ENCODE data around the gene TNFRSF17. TPM values are rescaled to one million over a fixed set of nuclear protein-coding genes. Genes with fewer than 3 reads are reported as not detected.

TNFRSF17 gene
- not detected in 2 replicates for total RNA-seq (2021)
- percentile 13 among the genes with signal in this experiment for Bru-seq, nascent RNA
- BruChase-seq, experiment 1, labeled RNA remaining after a 2-hour chase, result not detected
- BruChase-seq, experiment 2, labeled RNA remaining after a 6-hour chase, result percentile 26 among the genes with signal in this experiment
- long read RNA-seq, result 0 reads

GRCh38 chr16:11964761-11965551, at the start of gene TNFRSF17:
Gene TNFRSF17 (plus strand): TSS chr16:11965210. CDS start chr16:11965325, 115 bp downstream.
- ChIA-PET POLR2A (ENCODE audit: unreplicated experiment) (no interaction called here), CTCF (interaction anchor here (0.6 kb wide), 1 partner anchor 70 kb away, joined by 5 read pairs; no protein-coding TSS in a partner anchor)
- no TSS peak for BruUV-seq (replicated peaks)
- H3K9me3 ChIP-seq (ENCODE audit: insufficient read depth, low read depth), result no peaks in the 10 kb centered on the region
- no peaks in the 10 kb centered on the region for H3K36me3 ChIP-seq (ENCODE audit: low read depth)
- intact Hi-C loops (cut with micrococcal nuclease; ENCODE audit: unreplicated experiment), result no loop called here
- H3K4me3 ChIP-seq, result no peak within 1 kb of the TSS
- no peaks in the 10 kb centered on the region for H3K27me3 ChIP-seq (ENCODE audit: insufficient read depth, low read depth)
- peaks cover 5% of the 10 kb centered on the region for H3F3A ChIP-seq (ENCODE audit: insufficient read depth, low read depth)
- H3K4me2 ChIP-seq, result no peak within 1 kb of the TSS
- TF ChIP-seq, protein P1, sequence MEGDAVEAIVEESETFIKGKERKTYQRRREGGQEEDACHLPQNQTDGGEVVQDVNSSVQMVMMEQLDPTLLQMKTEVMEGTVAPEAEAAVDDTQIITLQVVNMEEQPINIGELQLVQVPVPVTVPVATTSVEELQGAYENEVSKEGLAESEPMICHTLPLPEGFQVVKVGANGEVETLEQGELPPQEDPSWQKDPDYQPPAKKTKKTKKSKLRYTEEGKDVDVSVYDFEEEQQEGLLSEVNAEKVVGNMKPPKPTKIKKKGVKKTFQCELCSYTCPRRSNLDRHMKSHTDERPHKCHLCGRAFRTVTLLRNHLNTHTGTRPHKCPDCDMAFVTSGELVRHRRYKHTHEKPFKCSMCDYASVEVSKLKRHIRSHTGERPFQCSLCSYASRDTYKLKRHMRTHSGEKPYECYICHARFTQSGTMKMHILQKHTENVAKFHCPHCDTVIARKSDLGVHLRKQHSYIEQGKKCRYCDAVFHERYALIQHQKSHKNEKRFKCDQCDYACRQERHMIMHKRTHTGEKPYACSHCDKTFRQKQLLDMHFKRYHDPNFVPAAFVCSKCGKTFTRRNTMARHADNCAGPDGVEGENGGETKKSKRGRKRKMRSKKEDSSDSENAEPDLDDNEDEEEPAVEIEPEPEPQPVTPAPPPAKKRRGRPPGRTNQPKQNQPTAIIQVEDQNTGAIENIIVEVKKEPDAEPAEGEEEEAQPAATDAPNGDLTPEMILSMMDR (conservative IDR thresholded peaks at IDR 0.05), result no peak
- no peak for TF ChIP-seq EZH2 (IDR thresholded peaks at IDR 0.05; ENCODE audit: low read depth)
- DNase-seq, result no peak
- H2AFZ ChIP-seq, result no peak within 1 kb of the TSS
- no peaks in the 10 kb centered on the region for H3K79me2 ChIP-seq (ENCODE audit: low read depth)
- H3K9me2 ChIP-seq (ENCODE audit: insufficient read depth), result no peaks in the 10 kb centered on the region
- H3K27ac ChIP-seq, result no peak within 1 kb of the TSS
- H4K20me1 ChIP-seq (ENCODE audit: insufficient read depth), result no peaks in the 10 kb centered on the region
- H3K4me1 ChIP-seq (replicated peaks; ENCODE audit: insufficient read depth), result no peaks in the 10 kb centered on the region

DNA sequence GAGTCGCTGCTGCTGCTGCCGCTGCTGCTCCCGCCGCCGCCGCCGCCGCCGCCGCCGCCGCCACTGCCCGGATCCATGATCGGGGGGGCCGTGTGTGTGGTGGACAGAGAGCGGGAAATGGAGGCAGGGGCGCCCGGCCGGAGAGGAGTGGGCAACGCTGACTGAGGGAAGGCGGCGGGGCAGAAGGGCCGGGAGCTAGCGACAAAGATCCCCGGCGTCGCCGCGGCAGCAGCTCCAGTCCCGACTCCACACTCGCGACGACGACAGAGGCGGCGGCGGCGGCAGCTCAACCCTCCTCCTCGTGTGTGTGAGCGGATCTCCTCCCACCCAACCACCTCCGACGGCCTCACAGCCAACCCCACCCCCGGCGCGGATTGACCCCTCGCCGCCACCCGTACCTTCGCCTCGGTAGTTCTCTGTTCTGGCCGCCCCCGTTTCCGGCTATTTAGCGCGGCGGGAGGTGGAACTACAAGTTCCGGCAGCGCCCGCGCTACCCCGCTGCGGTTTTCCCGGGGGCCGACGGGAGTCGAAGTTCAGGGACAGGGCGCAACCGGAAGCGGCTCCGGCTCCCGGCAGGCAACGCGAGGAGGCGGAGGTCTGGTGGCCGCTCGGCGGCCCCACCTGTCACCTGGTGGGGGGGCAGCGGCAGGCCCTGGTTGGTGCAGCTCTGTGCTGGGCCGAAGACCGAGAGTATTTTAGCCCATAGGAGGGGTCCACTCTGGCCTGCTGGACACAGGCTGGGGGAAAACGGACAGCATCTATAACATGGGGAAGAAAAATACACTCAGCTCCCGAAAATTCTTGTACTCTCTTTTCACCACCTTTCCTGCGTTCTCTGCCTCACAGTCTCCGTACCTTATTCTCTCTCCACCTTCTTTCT, 49.1 kb upstream of the TNFRSF17 start, which contains the start of gene GSPT1:
GSPT1 (minus strand) TSS at position 313 of the 880 bp plus-strand sequence; CDS start at position 77, 236 bp downstream.
- CTCF ChIA-PET, result interaction anchor here (0.7 to 0.9 kb wide), 3 partner anchors 12 to 153 kb away, joined by 3 to 5 read pairs (median 3); no protein-coding TSS in a partner anchor
- H3K79me2 ChIP-seq (ENCODE audit: low read depth), result peaks cover 47% of the 10 kb centered on the region
- H3K9me3 ChIP-seq (ENCODE audit: insufficient read depth, low read depth), result no peaks in the 10 kb centered on the region
- H3F3A ChIP-seq (ENCODE audit: insufficient read depth, low read depth), result peaks cover 17% of the 10 kb centered on the region; the same call in 1 of the 2 replicates
- H3K27me3 ChIP-seq (ENCODE audit: insufficient read depth, low read depth), result no peaks in the 10 kb centered on the region
- BruUV-seq (replicated peaks), result no TSS peak
- H4K20me1 ChIP-seq (ENCODE audit: insufficient read depth), result peaks cover 38% of the 10 kb centered on the region
- peaks cover 40% of the 10 kb centered on the region for H3K4me1 ChIP-seq (replicated peaks; ENCODE audit: insufficient read depth)
- intact Hi-C loops (cut with micrococcal nuclease; ENCODE audit: unreplicated experiment), result loop anchor here (2.0 to 5.0 kb wide), 3 partner anchors 61 to 173 kb away; partner anchors contain the start of genes SNX29 and TXNDC11
- H3K36me3 ChIP-seq (ENCODE audit: low read depth), result no peaks in the 10 kb centered on the region
- peak within 1 kb of the TSS; percentile 85 for H2AFZ ChIP-seq
- POLR2A ChIA-PET (ENCODE audit: unreplicated experiment), result interaction anchor here (0.5 to 0.9 kb wide), 6 partner anchors 49 to 540 kb away, joined by 3 to 7 read pairs (median 4); partner anchors contain the start of gene SNX29
- peak within 1 kb of the TSS; percentile 97 for H3K27ac ChIP-seq
- TF ChIP-seq EZH2 (IDR thresholded peaks at IDR 0.05; ENCODE audit: low read depth), result no peak
- TF ChIP-seq, protein P1 (conservative IDR thresholded peaks at IDR 0.05), result 0 out of 2 replicates have a peak, but pooled peaks have one; percentile 22
- peak within 1 kb of the TSS; percentile 96 for H3K4me2 ChIP-seq
- peak; percentile 95 to 100 for DNase-seq
- no peaks in the 10 kb centered on the region for H3K9me2 ChIP-seq (ENCODE audit: insufficient read depth)
- peak within 1 kb of the TSS; percentile 93 for H3K4me3 ChIP-seq
